Uterus (tissue), 4 donors: Measurements from ENCODE around the gene CBFA2T2. TPM values are rescaled to one million over a fixed set of nuclear protein-coding genes. Genes with fewer than 3 reads are reported as not detected.
A peak's percentile ranks its signal among the peaks of the same experiment; 100 is the strongest.

Experiments
- DNase-seq, 2 donors: peaks; one replicate each; pipeline ENCODE4 v3.0.0-alpha.2; 2019 to 2020
- H3K27ac ChIP-seq, 2 donors: fragments of 200-600 bp; sonication (generic); 1 replicate in 1 of 2; 2 replicates in 1 of 2; pipeline ENCODE4 v1.5.1; 2016 to 2018
- H3K27me3 ChIP-seq, 2 donors: fragments of 200-600 bp; sonication (generic); one replicate each; pipeline ENCODE4 v1.5.1; 2018 to 2019; ENCODE audit warnings: control low read depth in 1 of 2
- H3K36me3 ChIP-seq, 2 donors: fragments of 200-600 bp; sonication (generic); one replicate each; pipeline ENCODE4 v1.5.1; 2019; ENCODE audit warnings: control low read depth in 1 of 2
- H3K4me1 ChIP-seq, 2 donors: fragments of 200-600 bp; sonication (generic); one replicate each; pipeline ENCODE4 v1.5.1; 2018 to 2019; ENCODE audit warnings: control low read depth in 1 of 2
- H3K4me3 ChIP-seq, 2 donors: fragments of 200-600 bp; sonication (generic); 1 replicate in 1 of 2; 2 replicates in 1 of 2; pipeline ENCODE4 v1.5.1; 2018 to 2019; ENCODE audit warnings: mild to moderate bottlenecking in 1 of 2
- H3K9me3 ChIP-seq, 2 donors: fragments of 200-600 bp; sonication (generic); one replicate each; pipeline ENCODE4 v1.5.1; 2019; ENCODE audit warnings: control low read depth in 1 of 2
- CTCF ChIP-seq, 4 experiments: fragments of 200-600 bp in 2 of 4; fragments of 450-650 bp in 2 of 4; sonication (generic) in 2 of 4; IDR thresholded peaks; one replicate each; pipeline ENCODE4 v1.5.1; 2016 to 2019; ENCODE audit warnings: antibody characterized with exemption in 4 of 4, mild to moderate bottlenecking in 2 of 4, moderate library complexity in 1 of 4
- POLR2A ChIP-seq, 2 donors: fragments of 450-650 bp; IDR thresholded peaks; one replicate each; pipeline ENCODE4 v1.6.1; 2016; ENCODE audit warnings: antibody characterized with exemption in 2 of 2, mild to moderate bottlenecking in 1 of 2, moderate library complexity in 1 of 2
- intact Hi-C: fragments of 100-400 bp; cut with DNase I; formaldehyde crosslinking; loops from one replicate; pipeline ENCODE4 v1.15.1; 2023; ENCODE audit warnings: low total_unique reads
- total RNA-seq, 4 donors: library from RNA; depleted of rRNA in 3 of 4; stranded (reverse); fragments of >200 nt in 3 of 4; gene quantifications; one replicate each; pipeline versions ENCODE4 v1.1.0 to v1.2.4, GENCODE V29; 2014 to 2023
- donor health status: DM: yes; HTN: yes; CAD: no.

The CBFA2T2 gene
- total RNA-seq, 4 donors from 2014 or later = 13.6 to 32.4 (median 24.3) TPM

- no peaks in the 10 kb centered on the region for H3K27me3 ChIP-seq
- peaks cover 0 to 8% of the 10 kb centered on the region in 2 donors for H3K4me1 ChIP-seq
- no peak overlapping the region for H3K4me3 ChIP-seq
- TF ChIP-seq CTCF (IDR thresholded peaks at IDR 0.05) = no peak
- TF ChIP-seq POLR2A (IDR thresholded peaks at IDR 0.05) = no peak
- DNase-seq = no peak
- no peaks in the 10 kb centered on the region for H3K36me3 ChIP-seq
- no peaks in the 10 kb centered on the region for H3K9me3 ChIP-seq
- intact Hi-C loops = no loop called here
- no peak overlapping the region for H3K27ac ChIP-seq
Measured at GRCh38 chr20:33687993-33688937, 198.4 kb downstream of the CBFA2T2 start.

- Histone ChIP-seq H3K36me3 (no peaks in the 10 kb centered on the region), H3K27me3 (no peaks in the 10 kb centered on the region), H3K4me3 (no peak overlapping the region), H3K9me3 (no peaks in the 10 kb centered on the region), H3K27ac (no peak overlapping the region), H3K4me1 (peaks cover 0 to 8% of the 10 kb centered on the region in 2 donors)
- TF ChIP-seq POLR2A (IDR thresholded peaks at IDR 0.05) (no peak), CTCF (IDR thresholded peaks at IDR 0.05) (no peak)
- no peak for DNase-seq
- intact Hi-C loops = no loop called here
Measured at GRCh38 chr20:33688938-33689424, 199.1 kb downstream of the CBFA2T2 start.

GRCh38 chr20:33689493-33689892 lies 199.6 kb downstream of the CBFA2T2 start:
- peaks cover 0 to 8% of the 10 kb centered on the region in 2 donors for H3K4me1 ChIP-seq
- intact Hi-C loops = no loop called here
- no peaks in the 10 kb centered on the region for H3K36me3 ChIP-seq
- H3K27me3 ChIP-seq = no peaks in the 10 kb centered on the region
- H3K27ac ChIP-seq = no peak overlapping the region
- DNase-seq = no peak
- H3K9me3 ChIP-seq = no peaks in the 10 kb centered on the region
- TF ChIP-seq POLR2A (IDR thresholded peaks at IDR 0.05) (no peak), CTCF (IDR thresholded peaks at IDR 0.05) (no peak)
- H3K4me3 ChIP-seq = no peak overlapping the region

GRCh38 chr20:33689973-33690372 lies 200.1 kb downstream of the CBFA2T2 start:
- no peaks in the 10 kb centered on the region for H3K27me3 ChIP-seq
- DNase-seq = no peak
- no peak overlapping the region for H3K4me3 ChIP-seq
- H3K9me3 ChIP-seq = no peaks in the 10 kb centered on the region
- TF ChIP-seq CTCF (IDR thresholded peaks at IDR 0.05) = no peak
- TF ChIP-seq POLR2A (IDR thresholded peaks at IDR 0.05) = no peak
- H3K27ac ChIP-seq = no peak overlapping the region
- H3K4me1 ChIP-seq = peaks cover 0 to 8% of the 10 kb centered on the region in 2 donors
- H3K36me3 ChIP-seq = no peaks in the 10 kb centered on the region
- intact Hi-C loops = no loop called here

- peak overlapping the region; percentile 20 to 25 for H3K27ac ChIP-seq
- H3K4me3 ChIP-seq = no peak overlapping the region
- H3K9me3 ChIP-seq = no peaks in the 10 kb centered on the region
- no peaks in the 10 kb centered on the region for H3K4me1 ChIP-seq
- intact Hi-C loops = no loop called here
- no peak for DNase-seq
- TF ChIP-seq POLR2A (IDR thresholded peaks at IDR 0.05) (no peak), CTCF (IDR thresholded peaks at IDR 0.05) (no peak)
- no peaks in the 10 kb centered on the region for H3K36me3 ChIP-seq
- no peaks in the 10 kb centered on the region for H3K27me3 ChIP-seq
Measured at GRCh38 chr20:33693289-33693688, 203.4 kb downstream of the CBFA2T2 start.
